Neural progenitor cell (in vitro differentiated cells): ENCODE results near the gene IL20RB. TPM values are rescaled to one million over a fixed set of nuclear protein-coding genes. Genes with fewer than 3 reads are reported as not detected.

Source experiments
- DNase-seq: peaks from one replicate; pipeline ENCODE4 v3.0.0-alpha.2; 2016; ENCODE audit warnings: low spot score
- H2AFZ ChIP-seq: fragments of 200-600 bp; sonication (generic); replicated peaks from 2 replicates; pipeline ENCODE4 v1.6.1; 2016; ENCODE audit warnings: antibody characterized with exemption
- H3F3A ChIP-seq: fragments of 200-600 bp; sonication (generic); 2 replicates; pipeline ENCODE4 v1.6.1; 2016; ENCODE audit warnings: antibody characterized with exemption, low read depth
- H3K27ac ChIP-seq: fragments of 200-600 bp; sonication (generic); 2 replicates; pipeline ENCODE4 v1.5.1; 2016; ENCODE audit warnings: mild to moderate bottlenecking
- H3K27me3 ChIP-seq: fragments of 200-600 bp; sonication (generic); 2 replicates; pipeline ENCODE4 v1.6.1; 2016; ENCODE audit warnings: mild to moderate bottlenecking, moderate library complexity
- H3K36me3 ChIP-seq: fragments of 200-600 bp; sonication (generic); 2 replicates; pipeline ENCODE4 v1.5.1; 2016
- H3K4me1 ChIP-seq: fragments of 200-600 bp; sonication (generic); 2 replicates; pipeline ENCODE4 v1.6.1; 2016; ENCODE audit warnings: mixed run types
- H3K4me2 ChIP-seq: fragments of 200-600 bp; sonication (generic); 2 replicates; pipeline ENCODE4 v1.6.1; 2016
- H3K4me3 ChIP-seq: fragments of 200-600 bp; sonication (generic); 2 replicates; pipeline ENCODE4 v1.5.1; 2016
- H3K79me2 ChIP-seq: fragments of 200-600 bp; sonication (generic); 2 replicates; pipeline ENCODE4 v1.6.1; 2016; ENCODE audit warnings: low read depth
- H3K9ac ChIP-seq: fragments of 200-600 bp; sonication (generic); 2 replicates; pipeline ENCODE4 v1.6.1; 2016
- H3K9me3 ChIP-seq: fragments of 200-600 bp; sonication (generic); 2 replicates; pipeline ENCODE4 v1.5.1; 2016; ENCODE audit warnings: low read depth
- H4K20me1 ChIP-seq: fragments of 200-600 bp; sonication (generic); 2 replicates; pipeline ENCODE4 v1.6.1; 2016; ENCODE audit warnings: low read depth
- H3K27ac Mint-ChIP-seq: 3 replicates; pipeline ENCODE4 v1.8.0; 2021; ENCODE audit warnings: mixed read lengths
- H3K27me3 Mint-ChIP-seq: 2 replicates; pipeline ENCODE4 v1.8.0; 2022; ENCODE audit warnings: low read depth, mild to moderate bottlenecking, inconsistent platforms, moderate library complexity, mixed read lengths; ENCODE audit not compliant: insufficient read depth
- H3K36me3 Mint-ChIP-seq: 3 replicates; pipeline ENCODE4 v1.8.0; 2021; ENCODE audit warnings: mixed read lengths
- H3K4me1 Mint-ChIP-seq: 3 replicates; pipeline ENCODE4 v1.8.0; 2021; ENCODE audit warnings: mixed read lengths
- H3K4me3 Mint-ChIP-seq: 3 replicates; pipeline ENCODE4 v1.8.0; 2021; ENCODE audit warnings: mild to moderate bottlenecking, moderate library complexity, mixed read lengths
- H3K9me3 Mint-ChIP-seq: 3 replicates; pipeline ENCODE4 v1.8.0; 2020; ENCODE audit warnings: mixed read lengths
- CTCF ChIP-seq: fragments of 200-600 bp; sonication (generic); IDR thresholded peaks from 2 replicates; pipeline ENCODE4 v1.5.1; 2017; ENCODE audit warnings: antibody characterized with exemption, mild to moderate bottlenecking
- EZH2 ChIP-seq: fragments of 200-600 bp; sonication (generic); IDR thresholded peaks from 2 replicates; pipeline ENCODE4 v1.6.1; 2017; ENCODE audit warnings: antibody characterized with exemption, mild to moderate bottlenecking, moderate library complexity
- EZH2phosphoT487 ChIP-seq: fragments of 200-600 bp; sonication (generic); IDR thresholded peaks from 2 replicates; pipeline ENCODE4 v1.6.1; 2017; ENCODE audit warnings: antibody characterized with exemption
- total RNA-seq: library from RNA; depleted of rRNA; stranded (reverse); fragments of >200 nt; gene quantifications from 2 replicates; pipeline ENCODE4 v1.2.3, GENCODE V29; 2015; ENCODE audit warnings: low replicate concordance

IL20RB gene
- total RNA-seq, 1 donor from 2014 or later, result 2.5 TPM

GRCh38 chr3:137047240-137047639, 89.5 kb downstream of the IL20RB start:
- Mint-ChIP-seq H3K9me3 (no peaks in the 10 kb centered on the region), H3K4me3 (no peak overlapping the region), H3K36me3 (no peaks in the 10 kb centered on the region), H3K27ac (no peak overlapping the region), H3K4me1 (peaks cover 20% of the 10 kb centered on the region), H3K27me3 (peaks cover 6% of the 10 kb centered on the region)
- Histone ChIP-seq H3K9ac (no peak overlapping the region), H3K36me3 (no peaks in the 10 kb centered on the region), H3K4me1 (peaks cover 15% of the 10 kb centered on the region), H3K9me3 (no peaks in the 10 kb centered on the region), H3K4me2 (peak overlapping the region; percentile 66), H3K27me3 (no peaks in the 10 kb centered on the region), H3K4me3 (no peak overlapping the region), H4K20me1 (no peaks in the 10 kb centered on the region), H3K79me2 (no peaks in the 10 kb centered on the region), H2AFZ (peak overlapping the region; percentile 65), H3K27ac (peak overlapping the region; percentile 17), H3F3A (peaks cover 15% of the 10 kb centered on the region)
- TF ChIP-seq EZH2phosphoT487, result no peak
- TF ChIP-seq EZH2, result no peak
- peak; percentile 19 for TF ChIP-seq CTCF
- peak; percentile 76 for DNase-seq

GRCh38 chr3:137050281-137050680, 92.5 kb downstream of the IL20RB start:
- no peak overlapping the region for H3K27ac Mint-ChIP-seq

GRCh38 chr3:137052298-137052697, 94.5 kb downstream of the IL20RB start:
- Histone ChIP-seq H3K36me3 (no peaks in the 10 kb centered on the region), H3K4me1 (peaks cover 5% of the 10 kb centered on the region), H3K27me3 (no peaks in the 10 kb centered on the region), H3K79me2 (no peaks in the 10 kb centered on the region), H2AFZ (no peak overlapping the region), H3K9me3 (no peaks in the 10 kb centered on the region), H3K4me3 (no peak overlapping the region), H3K9ac (no peak overlapping the region), H3F3A (peaks cover 7% of the 10 kb centered on the region), H3K4me2 (no peak overlapping the region), H3K27ac (no peak overlapping the region), H4K20me1 (no peaks in the 10 kb centered on the region)
- H3K27ac Mint-ChIP-seq, result no peak overlapping the region
- H3K36me3 Mint-ChIP-seq, result no peaks in the 10 kb centered on the region
- no peak overlapping the region for H3K4me3 Mint-ChIP-seq
- TF ChIP-seq CTCF, result no peak
- no peak for TF ChIP-seq EZH2
- TF ChIP-seq EZH2phosphoT487, result no peak
- no peaks in the 10 kb centered on the region for H3K9me3 Mint-ChIP-seq
- peaks cover 4% of the 10 kb centered on the region for H3K27me3 Mint-ChIP-seq
- peaks cover 4% of the 10 kb centered on the region for H3K4me1 Mint-ChIP-seq
- no peak for DNase-seq

More at GRCh38 chr3:137050281-137050680, 92.5 kb downstream of the IL20RB start:
- H3K4me3 ChIP-seq, result no peak overlapping the region
- TF ChIP-seq CTCF (no peak), EZH2 (no peak), EZH2phosphoT487 (no peak)
- H3K4me2 ChIP-seq, result no peak overlapping the region
- H3F3A ChIP-seq, result peaks cover 15% of the 10 kb centered on the region
- H4K20me1 ChIP-seq, result no peaks in the 10 kb centered on the region
- Mint-ChIP-seq H3K4me1 (peaks cover 15% of the 10 kb centered on the region), H3K36me3 (no peaks in the 10 kb centered on the region), H3K9me3 (no peaks in the 10 kb centered on the region), H3K4me3 (no peak overlapping the region), H3K27me3 (peaks cover 2% of the 10 kb centered on the region)
- no peaks in the 10 kb centered on the region for H3K36me3 ChIP-seq
- no peak overlapping the region for H2AFZ ChIP-seq
- no peak overlapping the region for H3K27ac ChIP-seq
- H3K9me3 ChIP-seq, result no peaks in the 10 kb centered on the region
- no peaks in the 10 kb centered on the region for H3K79me2 ChIP-seq
- no peak for DNase-seq
- H3K9ac ChIP-seq, result no peak overlapping the region
- peaks cover 15% of the 10 kb centered on the region for H3K4me1 ChIP-seq
- no peaks in the 10 kb centered on the region for H3K27me3 ChIP-seq

Other genes starting within 250 kb of the IL20RB start
- 23.8 and 38.3 TPM in 2 replicates for gene STAG1, start 205.6 kb upstream of the IL20RB start, total RNA-seq
- 0.43 and 1.5 TPM in 2 replicates for gene SLC35G2, start 138.9 kb upstream of the IL20RB start, total RNA-seq
- gene NCK1, start 95.8 kb upstream of the IL20RB start, total RNA-seq, result 28.3 and 46.5 TPM in 2 replicates